HK-2 (cell line): ENCODE results near the gene TIGIT.

ENCODE experiments used
- DNase-seq: peaks from one replicate; pipeline ENCODE4 v3.0.0-alpha.2; 2018; ENCODE audit not compliant: unreplicated experiment

The TIGIT gene

GRCh38 chr3:114310695-114311094 is 16.9 kb downstream of the TIGIT start:
- DNase-seq: peak; percentile 5

DNA sequence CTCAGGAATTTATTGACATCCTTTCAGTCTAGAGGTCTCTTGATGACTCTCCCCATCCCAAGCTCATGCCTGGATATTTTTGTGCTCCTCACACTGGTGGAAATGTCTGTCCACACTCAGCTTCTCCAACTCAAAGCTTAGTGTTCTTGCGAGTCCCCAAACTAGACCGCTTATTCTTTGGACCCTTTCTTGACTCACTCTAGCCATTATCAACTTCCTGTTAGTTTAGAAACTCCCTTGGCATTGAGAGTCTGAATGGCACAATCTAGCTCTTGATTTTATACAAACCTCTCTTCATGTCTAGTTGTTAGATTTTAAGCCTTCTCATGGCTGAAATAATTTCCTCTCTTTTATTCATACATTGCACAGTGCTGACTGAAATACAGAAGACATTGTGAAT is 19.6 kb downstream of the TIGIT start:
- no peak for DNase-seq

- DNase-seq: no peak
Measured at GRCh38 chr3:114314282-114314681, 20.5 kb downstream of the TIGIT start.

- DNase-seq: no peak
Measured at GRCh38 chr3:114318295-114318694, 24.5 kb downstream of the TIGIT start.

- DNase-seq: no peak
Measured at GRCh38 chr3:114319453-114319852, 25.6 kb downstream of the TIGIT start.

- DNase-seq: no peak
Measured at GRCh38 chr3:114320246-114320645, 26.4 kb downstream of the TIGIT start.

GRCh38 chr3:114323546-114324254 is 29.9 kb downstream of the TIGIT start:
- DNase-seq: no peak

GRCh38 chr3:114327665-114328064 is 33.8 kb downstream of the TIGIT start:
- no peak for DNase-seq

DNA sequence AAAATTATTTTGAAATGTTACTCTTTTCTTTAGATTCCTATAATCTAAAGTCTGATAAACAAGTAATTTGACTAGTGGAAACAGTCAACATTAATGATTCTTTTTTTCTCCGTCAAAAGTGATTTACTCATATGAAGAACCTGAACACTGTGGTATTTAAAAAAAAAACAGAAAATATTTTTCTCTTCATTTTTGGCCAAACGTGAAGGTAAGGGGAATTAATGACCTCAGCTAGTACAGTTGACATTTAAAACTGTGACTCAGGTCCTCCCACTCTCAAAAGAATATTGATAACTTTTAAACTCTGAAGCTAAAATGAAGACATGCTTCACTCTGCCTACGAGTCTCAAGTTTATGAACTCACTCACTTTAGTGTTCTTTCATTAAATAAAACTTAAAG is 34.5 kb downstream of the TIGIT start:
- DNase-seq: no peak

- DNase-seq: no peak
Measured at GRCh38 chr3:114329823-114330222, 36.0 kb downstream of the TIGIT start.

DNA sequence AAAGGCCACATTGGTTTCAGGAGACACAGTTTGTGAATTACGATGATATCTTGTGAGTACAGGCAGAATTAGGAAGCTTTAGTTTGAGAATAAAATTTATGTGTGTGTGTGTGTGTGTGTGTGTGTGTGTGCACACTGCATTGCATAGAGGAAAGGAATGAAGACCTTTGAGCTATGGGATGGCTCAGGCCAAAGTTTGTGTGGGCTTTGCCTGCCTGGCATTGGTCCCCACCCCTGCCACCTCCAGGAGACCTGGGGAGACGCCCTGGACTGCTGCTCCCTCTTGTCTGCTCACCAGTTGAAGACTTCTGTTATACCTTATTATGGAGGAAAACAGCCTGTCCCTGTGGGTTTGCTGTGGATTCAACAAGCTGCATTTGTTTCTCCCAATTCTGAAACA is 37.2 kb downstream of the TIGIT start:
- no peak for DNase-seq

DNA sequence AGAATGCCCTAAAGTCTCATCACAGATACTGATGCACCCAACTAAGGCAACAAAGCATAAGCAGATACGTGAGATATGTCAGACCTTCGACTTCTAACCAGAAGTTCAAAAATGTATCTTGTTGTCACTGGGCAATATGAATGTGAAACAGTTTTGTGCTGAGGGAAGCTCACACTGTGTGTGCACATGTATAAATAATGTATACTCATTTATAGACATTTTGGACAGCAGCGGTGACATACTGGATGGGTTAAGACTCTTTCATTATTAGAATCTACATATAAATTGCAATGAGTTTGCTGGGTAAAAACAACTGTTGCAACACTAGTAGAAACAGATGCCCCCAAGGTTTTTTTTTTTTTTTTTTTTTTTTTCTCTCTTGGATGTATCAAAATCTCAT is 37.9 kb downstream of the TIGIT start:
- DNase-seq: no peak

DNA sequence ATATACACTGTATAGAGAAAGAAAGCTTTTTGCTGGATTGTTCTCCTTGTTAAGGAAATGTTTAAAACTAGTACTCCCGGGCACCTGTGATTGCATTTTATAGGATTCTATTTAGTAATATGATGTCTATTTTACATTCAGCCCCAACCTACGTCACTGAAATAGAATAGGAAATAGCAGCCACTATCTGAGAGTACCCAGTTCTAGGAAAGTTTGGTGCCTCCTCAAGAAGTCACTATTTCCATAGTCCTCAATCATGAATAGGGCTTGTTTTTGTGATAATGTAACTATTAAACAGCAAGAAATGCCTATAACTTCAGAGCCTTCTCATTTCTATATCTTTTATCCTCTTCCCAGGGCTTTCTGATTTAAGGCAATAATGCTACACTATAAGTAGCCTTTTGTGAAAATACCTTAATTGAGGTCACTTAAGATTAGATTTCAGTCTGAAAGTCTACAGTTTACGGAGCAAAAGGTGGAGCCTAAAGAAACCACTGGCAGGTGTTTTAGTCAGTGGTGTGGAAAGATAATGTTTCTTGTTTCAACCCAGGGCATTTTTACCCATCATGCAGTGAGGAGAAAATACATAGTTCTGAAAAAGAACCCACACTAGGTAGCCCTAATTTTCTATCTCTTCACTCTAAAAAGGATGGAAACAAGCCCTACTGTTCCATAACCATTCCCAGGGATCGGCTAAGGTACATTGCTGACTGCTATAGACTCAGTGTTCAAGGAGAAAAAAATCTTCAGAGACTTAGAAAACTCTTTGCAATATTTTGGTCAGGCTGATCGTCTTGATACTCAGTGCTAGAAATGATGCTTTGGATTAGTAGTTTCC is 38.7 kb downstream of the TIGIT start:
- no peak for DNase-seq

GRCh38 chr3:114333180-114333922 is 39.5 kb downstream of the TIGIT start:
- DNase-seq: no peak

DNA sequence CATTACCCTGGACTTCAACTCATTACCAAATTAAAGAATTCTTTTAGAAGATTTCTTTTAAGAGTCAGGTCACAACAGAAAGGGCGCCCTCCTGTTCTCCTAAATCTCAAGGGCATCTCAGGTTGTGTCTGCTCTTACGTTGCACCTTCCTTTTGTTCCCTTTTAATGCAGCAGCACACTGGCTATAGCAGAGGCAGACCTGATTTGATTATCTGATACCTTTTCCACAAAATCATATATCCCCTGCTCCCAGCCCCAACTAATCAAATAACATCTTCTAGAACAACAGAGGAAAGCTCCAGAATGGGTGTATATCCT is 40.1 kb downstream of the TIGIT start:
- DNase-seq: no peak

- no peak for DNase-seq
Measured at GRCh38 chr3:114336122-114336697, 42.4 kb downstream of the TIGIT start.

DNA sequence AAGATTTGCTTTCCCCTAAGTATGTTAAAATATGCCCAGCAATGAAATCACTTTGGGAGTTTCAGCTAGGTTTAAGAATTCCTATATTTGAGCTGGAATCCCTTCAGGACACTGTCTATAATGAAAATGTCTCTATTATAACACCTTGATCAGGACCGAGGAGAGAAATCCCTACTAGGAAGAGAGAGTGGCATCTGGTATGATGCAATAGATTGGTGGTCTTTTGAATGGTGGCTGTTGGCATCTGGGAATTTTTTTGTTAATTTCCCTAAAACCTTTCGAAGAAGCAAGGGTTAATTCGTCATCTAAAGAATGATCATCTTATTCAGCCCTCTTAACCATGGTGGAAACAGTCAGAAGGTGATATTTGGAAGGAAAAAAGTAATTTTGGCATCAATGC is 43.0 kb downstream of the TIGIT start:
- no peak for DNase-seq

DNA sequence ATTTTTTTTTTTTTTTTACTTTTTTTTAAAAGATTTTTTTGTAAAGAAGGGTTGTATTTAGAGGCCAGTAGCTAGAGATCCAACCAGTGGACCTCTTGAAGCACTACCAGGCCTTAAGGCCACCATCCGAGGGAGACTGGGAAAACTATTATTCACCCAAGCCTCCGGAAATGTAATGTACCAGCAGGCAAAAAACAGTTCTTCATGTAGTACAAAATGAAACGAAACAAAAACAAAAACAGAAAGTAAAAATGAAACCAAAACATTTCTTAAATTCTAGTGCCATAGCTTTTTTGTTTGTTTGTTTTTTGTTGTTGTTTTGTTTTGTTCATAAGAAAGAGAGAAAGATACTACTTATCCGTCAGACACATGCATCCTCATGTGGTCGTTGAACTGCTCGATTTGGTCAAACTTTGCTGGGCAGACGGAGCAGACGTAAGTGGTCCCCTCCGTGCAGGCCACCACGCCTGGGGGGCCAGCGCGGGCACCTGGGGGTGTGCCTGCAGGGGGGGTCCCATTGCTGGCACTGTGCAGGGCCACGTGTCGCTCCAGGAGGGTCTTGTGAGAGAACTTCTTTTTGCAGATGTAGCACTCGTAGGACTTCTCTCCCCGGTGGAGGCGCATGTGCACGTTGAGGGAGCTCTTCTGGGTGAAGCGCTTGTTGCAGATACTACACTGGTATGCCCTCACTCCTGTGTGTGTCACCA is 45.0 kb downstream of the TIGIT start:
- no peak for DNase-seq

DNA sequence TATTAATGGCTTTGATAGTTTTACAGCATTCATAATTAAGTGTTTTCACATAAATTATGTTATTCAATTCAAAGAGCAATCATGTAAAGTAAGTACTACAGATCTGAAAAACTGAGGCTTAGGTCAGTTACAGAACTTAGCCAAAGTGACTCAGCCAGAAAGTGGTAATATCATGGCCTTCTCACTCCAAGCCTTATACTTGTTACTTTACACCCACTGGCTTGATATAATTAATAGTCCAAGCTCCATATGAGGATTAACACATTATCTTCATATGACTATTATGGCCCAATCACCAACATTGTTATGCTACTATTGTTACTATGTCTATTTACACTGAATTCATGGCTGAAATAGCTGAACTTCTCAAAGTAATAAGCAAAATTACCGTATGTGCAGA is 50.7 kb downstream of the TIGIT start:
- DNase-seq: no peak

GRCh38 chr3:114350271-114350670 is 56.4 kb downstream of the TIGIT start:
- DNase-seq: no peak

GRCh38 chr3:114350690-114351089 is 56.9 kb downstream of the TIGIT start:
- DNase-seq: no peak
